ENCODE data around the gene DRAXIN.

DRAXIN gene

DNA sequence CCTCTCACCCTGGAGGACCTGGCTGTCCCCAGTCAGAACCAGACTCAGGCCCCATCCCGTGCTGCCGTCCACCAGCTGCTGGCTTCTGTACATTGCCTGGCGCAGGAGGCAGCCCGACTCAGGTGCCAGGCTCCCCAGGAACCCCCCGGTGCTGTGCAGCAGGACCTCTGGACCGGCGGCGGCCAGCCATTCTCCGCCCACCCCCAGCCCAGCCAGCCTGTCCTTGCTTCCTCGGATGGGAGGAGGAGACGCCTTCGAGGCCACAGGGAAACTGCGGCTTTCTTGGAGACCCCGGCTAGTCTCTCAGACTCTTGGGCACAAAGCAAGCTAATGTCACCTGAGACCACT is 74.9 kb downstream of the DRAXIN start:
- DNase-seq: no peak

DNA sequence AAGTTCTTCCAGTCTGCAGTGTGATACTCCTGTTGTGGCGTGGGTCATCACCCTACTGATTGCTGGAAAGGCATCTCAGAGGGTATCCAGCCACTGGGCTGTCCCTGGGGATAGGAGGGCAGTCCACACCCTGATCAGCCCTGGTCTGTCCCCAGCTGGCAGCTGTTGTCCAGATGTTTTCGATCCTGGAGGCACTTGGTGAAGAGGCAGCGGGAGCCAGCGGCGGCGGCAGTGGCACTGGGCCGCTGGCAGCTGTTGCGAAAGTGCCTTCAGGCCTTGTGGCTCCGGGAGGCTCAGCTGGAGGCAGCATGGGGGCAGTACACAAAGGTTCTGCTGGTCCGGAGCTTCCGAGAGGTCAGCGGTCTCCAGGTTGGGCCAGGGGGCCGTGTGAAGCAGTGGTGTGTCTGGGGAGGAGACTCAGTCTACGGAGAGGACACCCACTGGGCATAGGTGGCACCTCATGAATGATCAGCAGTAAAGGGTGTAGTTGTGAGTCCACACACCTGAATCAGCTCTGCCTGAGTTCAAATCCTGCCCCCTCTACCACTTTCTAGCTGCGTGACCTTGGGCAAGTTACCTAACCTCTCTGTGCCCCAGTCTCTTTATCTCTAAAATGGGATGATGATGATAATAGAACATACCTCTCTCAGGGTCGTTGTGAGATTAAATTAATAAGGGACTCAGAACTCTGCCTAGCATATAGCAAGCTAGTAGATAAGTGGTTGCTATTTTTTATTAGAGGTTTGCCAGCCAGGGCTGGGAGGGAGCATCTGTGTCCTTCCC is 76.6 kb downstream of the DRAXIN start:
- DNase-seq: no peak

DNA sequence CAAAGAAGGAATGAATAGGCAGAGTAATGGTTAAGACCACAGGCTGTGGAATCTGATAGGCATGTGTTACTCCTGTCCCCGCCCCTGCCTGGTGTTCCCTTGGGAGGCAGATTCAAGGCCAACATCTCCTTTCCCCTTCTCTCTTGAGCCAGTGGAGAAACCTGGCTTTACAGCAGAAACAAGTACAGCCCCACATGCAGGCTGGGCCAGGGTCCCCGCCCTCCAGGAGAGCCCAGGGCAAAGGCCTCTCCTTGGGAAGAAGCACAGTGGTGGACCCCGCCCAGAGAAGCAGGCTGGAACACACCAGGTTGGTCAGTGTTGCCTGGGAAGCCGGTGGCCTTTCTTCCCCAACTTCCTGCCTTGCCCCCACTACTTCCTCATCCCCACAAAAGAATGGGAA is 77.3 kb downstream of the DRAXIN start:
- DNase-seq: no peak

GRCh38 chr1:11769274-11769673 is 77.8 kb downstream of the DRAXIN start:
- no peak for DNase-seq

GRCh38 chr1:11770011-11770410 is 78.5 kb downstream of the DRAXIN start:
- DNase-seq: no peak

GRCh38 chr1:11771481-11772043 is 80.1 kb downstream of the DRAXIN start:
- DNase-seq: no peak

DNA sequence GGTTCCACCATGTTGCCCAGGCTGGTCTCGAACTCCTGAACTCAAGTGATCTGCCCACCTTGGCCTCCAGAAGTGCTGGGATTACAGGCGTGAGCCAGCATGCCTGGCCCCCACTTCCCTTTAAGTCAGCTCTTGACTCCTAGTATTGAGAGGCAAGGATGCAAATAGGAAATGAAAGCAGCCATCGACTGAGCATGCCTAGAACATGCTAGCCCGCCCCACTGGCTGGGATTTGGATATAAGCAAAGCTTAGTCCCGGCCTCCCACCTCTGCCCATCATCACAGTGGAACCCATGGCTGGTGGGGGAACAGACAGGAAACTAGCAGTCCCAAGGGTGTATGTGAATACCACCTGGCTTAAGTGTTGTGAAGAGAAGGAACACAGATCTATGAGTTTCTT is 80.9 kb downstream of the DRAXIN start:
- no peak for DNase-seq

GRCh38 chr1:11774753-11775152 is 83.2 kb downstream of the DRAXIN start:
- no peak for DNase-seq

All from NCI-H1048 (cell line).